ENCODE measurements around the gene PGAP3.

DNA sequence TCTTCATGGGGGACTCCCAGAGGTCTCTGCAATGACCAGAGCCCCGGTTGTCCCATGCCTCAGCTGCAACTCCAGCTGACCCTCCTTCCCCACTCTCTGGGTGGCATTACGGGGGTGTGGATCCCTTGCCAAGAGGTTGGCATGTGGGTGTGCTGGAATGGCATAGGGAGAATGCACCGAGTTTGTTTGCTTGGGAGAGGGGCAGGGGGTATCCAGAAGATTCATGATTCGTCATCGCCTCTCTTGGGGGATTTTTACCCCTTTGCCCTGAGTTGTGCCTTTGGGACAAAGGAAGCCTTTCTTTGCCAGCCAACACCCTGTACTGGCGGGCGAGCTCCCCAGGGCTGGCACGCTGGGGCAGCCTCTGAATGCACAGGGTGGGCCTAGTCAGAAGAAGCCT is 18.5 kb upstream of the PGAP3 start:
- TF ChIP-seq SIN3A (IDR thresholded peaks at IDR 0.05; ENCODE audit: borderline replicate concordance, insufficient read depth, low read depth, low read length), result no peak
- TF ChIP-seq, protein P1, sequence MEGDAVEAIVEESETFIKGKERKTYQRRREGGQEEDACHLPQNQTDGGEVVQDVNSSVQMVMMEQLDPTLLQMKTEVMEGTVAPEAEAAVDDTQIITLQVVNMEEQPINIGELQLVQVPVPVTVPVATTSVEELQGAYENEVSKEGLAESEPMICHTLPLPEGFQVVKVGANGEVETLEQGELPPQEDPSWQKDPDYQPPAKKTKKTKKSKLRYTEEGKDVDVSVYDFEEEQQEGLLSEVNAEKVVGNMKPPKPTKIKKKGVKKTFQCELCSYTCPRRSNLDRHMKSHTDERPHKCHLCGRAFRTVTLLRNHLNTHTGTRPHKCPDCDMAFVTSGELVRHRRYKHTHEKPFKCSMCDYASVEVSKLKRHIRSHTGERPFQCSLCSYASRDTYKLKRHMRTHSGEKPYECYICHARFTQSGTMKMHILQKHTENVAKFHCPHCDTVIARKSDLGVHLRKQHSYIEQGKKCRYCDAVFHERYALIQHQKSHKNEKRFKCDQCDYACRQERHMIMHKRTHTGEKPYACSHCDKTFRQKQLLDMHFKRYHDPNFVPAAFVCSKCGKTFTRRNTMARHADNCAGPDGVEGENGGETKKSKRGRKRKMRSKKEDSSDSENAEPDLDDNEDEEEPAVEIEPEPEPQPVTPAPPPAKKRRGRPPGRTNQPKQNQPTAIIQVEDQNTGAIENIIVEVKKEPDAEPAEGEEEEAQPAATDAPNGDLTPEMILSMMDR (IDR thresholded peaks at IDR 0.05), result no peak
- no peak for TF ChIP-seq TCF7L2 (IDR thresholded peaks at IDR 0.05; ENCODE audit: low read depth, low read length)
- TF ChIP-seq, protein P2, sequence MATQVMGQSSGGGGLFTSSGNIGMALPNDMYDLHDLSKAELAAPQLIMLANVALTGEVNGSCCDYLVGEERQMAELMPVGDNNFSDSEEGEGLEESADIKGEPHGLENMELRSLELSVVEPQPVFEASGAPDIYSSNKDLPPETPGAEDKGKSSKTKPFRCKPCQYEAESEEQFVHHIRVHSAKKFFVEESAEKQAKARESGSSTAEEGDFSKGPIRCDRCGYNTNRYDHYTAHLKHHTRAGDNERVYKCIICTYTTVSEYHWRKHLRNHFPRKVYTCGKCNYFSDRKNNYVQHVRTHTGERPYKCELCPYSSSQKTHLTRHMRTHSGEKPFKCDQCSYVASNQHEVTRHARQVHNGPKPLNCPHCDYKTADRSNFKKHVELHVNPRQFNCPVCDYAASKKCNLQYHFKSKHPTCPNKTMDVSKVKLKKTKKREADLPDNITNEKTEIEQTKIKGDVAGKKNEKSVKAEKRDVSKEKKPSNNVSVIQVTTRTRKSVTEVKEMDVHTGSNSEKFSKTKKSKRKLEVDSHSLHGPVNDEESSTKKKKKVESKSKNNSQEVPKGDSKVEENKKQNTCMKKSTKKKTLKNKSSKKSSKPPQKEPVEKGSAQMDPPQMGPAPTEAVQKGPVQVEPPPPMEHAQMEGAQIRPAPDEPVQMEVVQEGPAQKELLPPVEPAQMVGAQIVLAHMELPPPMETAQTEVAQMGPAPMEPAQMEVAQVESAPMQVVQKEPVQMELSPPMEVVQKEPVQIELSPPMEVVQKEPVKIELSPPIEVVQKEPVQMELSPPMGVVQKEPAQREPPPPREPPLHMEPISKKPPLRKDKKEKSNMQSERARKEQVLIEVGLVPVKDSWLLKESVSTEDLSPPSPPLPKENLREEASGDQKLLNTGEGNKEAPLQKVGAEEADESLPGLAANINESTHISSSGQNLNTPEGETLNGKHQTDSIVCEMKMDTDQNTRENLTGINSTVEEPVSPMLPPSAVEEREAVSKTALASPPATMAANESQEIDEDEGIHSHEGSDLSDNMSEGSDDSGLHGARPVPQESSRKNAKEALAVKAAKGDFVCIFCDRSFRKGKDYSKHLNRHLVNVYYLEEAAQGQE (IDR thresholded peaks at IDR 0.05; ENCODE audit: insufficient read depth in 1 of 2, low read depth in 2 of 2, low read length in 1 of 2), result no peak
